Lower leg skin (tissue), 3 donors: Measurements from ENCODE around the gene EMSY.

ENCODE experiments used
- CTCF ChIP-seq, 3 donors: fragments of 450-650 bp; IDR thresholded peaks; one replicate each; pipeline ENCODE4 v1.5.1; 2016; ENCODE audit warnings: antibody characterized with exemption in 3 of 3, mild to moderate bottlenecking in 3 of 3, moderate library complexity in 2 of 3
- POLR2A ChIP-seq, 2 donors: fragments of 450-650 bp; IDR thresholded peaks; one replicate each; pipeline ENCODE4 v1.6.1; 2016 to 2017; ENCODE audit warnings: antibody characterized with exemption in 2 of 2, mild to moderate bottlenecking in 1 of 2, moderate library complexity in 1 of 2

- TF ChIP-seq CTCF (IDR thresholded peaks at IDR 0.05), result no peak
- no peak for TF ChIP-seq POLR2A (IDR thresholded peaks at IDR 0.05)
Observed at GRCh38 chr11:76591416-76591815, 146.6 kb downstream of the EMSY start.
